GM21447 (cell line): ENCODE results near the gene PER1.
A peak's percentile ranks its signal among the peaks of the same experiment; 100 is the strongest.

ENCODE experiments used
- ATAC-seq: cut with Tn5 transposase; IDR thresholded peaks from one replicate; pipeline ENCODE4 v1.9.1; 2021; ENCODE audit not compliant: unreplicated experiment

PER1 gene, protein sequence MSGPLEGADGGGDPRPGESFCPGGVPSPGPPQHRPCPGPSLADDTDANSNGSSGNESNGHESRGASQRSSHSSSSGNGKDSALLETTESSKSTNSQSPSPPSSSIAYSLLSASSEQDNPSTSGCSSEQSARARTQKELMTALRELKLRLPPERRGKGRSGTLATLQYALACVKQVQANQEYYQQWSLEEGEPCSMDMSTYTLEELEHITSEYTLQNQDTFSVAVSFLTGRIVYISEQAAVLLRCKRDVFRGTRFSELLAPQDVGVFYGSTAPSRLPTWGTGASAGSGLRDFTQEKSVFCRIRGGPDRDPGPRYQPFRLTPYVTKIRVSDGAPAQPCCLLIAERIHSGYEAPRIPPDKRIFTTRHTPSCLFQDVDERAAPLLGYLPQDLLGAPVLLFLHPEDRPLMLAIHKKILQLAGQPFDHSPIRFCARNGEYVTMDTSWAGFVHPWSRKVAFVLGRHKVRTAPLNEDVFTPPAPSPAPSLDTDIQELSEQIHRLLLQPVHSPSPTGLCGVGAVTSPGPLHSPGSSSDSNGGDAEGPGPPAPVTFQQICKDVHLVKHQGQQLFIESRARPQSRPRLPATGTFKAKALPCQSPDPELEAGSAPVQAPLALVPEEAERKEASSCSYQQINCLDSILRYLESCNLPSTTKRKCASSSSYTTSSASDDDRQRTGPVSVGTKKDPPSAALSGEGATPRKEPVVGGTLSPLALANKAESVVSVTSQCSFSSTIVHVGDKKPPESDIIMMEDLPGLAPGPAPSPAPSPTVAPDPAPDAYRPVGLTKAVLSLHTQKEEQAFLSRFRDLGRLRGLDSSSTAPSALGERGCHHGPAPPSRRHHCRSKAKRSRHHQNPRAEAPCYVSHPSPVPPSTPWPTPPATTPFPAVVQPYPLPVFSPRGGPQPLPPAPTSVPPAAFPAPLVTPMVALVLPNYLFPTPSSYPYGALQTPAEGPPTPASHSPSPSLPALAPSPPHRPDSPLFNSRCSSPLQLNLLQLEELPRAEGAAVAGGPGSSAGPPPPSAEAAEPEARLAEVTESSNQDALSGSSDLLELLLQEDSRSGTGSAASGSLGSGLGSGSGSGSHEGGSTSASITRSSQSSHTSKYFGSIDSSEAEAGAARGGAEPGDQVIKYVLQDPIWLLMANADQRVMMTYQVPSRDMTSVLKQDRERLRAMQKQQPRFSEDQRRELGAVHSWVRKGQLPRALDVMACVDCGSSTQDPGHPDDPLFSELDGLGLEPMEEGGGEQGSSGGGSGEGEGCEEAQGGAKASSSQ (N-terminal part only)

GRCh38 chr17:8152112-8152775 lies at the start of gene PER1:
TSS of gene PER1 (minus strand) at chr17:8152404. CDS start at chr17:8150706, 1,698 bp downstream.
- no peak for ATAC-seq

DNA sequence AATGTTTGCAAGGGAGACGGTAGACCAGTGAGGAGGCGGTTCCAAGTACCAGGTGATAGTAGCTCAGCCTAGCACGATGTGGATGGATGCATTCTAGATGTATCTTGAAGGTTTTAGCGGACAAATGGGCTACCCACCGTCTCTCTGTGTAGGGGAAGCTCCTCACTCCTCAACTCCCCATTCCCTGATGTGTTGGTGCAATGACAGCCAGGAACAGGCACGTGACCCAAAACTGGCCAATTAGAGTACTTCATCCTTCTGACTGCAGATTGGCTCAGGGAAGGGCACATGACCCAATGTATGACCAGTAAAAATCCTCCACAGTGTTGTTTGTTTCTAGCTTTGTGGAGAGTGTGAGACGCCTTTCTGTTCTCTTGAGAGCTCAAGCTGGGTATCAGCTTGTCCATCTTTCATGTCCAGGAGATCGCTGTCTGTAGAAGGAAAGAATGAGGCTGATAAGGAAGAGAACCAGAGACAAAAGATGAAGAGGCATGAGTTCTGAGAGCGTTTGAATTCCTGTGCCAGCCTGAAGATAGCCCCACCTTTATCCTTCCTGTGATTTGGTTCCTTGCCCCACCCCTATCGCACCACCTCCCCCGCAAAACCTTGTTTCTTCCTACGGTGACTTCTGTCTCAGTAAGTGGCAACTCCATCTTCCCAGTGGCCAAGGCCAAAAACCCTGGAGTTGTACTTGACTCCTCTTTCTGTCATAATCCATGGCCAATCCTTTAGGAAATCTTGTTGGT lies 40.0 kb upstream of the PER1 start:
- ATAC-seq: no peak

- ATAC-seq: no peak
Observed at GRCh38 chr17:8190506-8190905, 38.3 kb upstream of the PER1 start.

GRCh38 chr17:8189711-8190477 lies 37.7 kb upstream of the PER1 start, which contains the start of gene BORCS6:
TSS of gene BORCS6 (minus strand) at chr17:8190180. CDS start at chr17:8190140, 40 bp downstream.
- peak; percentile 48 for ATAC-seq

DNA sequence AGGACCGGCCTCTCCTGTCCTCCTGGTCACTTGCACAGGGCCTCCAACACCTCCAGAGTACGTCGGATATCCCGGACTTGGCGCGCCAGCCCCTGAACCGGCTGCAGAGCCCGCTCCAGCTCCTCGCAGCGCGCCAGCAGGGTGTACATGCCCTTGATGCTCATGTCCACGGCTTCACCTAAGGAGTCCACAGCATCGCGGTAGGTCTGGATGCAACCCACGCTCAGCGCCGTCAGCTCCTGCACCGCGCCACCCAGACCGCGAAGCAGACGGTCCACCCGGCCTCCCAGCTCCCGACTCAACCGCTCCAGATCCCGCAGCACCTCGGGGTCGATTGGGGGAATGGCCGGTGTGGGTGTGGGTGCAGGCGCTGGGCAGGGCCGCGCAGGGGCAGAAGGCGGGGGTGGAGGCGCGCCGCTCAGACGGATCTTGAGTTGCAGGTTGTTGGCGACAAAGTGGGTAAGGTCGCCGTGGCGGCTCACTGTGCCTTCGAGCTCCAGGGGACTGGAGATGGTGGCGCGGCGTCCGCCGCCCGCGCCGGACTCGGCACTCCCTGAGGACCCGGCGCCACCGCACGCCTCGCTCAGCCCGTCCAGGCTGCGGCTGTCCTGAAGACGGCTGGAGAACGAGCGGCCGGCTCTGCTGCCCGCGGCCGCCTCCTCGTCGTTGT lies 37.0 kb upstream of the PER1 start:
- ATAC-seq: no peak

GRCh38 chr17:8188263-8188839 lies 36.1 kb upstream of the PER1 start:
- ATAC-seq: no peak

DNA sequence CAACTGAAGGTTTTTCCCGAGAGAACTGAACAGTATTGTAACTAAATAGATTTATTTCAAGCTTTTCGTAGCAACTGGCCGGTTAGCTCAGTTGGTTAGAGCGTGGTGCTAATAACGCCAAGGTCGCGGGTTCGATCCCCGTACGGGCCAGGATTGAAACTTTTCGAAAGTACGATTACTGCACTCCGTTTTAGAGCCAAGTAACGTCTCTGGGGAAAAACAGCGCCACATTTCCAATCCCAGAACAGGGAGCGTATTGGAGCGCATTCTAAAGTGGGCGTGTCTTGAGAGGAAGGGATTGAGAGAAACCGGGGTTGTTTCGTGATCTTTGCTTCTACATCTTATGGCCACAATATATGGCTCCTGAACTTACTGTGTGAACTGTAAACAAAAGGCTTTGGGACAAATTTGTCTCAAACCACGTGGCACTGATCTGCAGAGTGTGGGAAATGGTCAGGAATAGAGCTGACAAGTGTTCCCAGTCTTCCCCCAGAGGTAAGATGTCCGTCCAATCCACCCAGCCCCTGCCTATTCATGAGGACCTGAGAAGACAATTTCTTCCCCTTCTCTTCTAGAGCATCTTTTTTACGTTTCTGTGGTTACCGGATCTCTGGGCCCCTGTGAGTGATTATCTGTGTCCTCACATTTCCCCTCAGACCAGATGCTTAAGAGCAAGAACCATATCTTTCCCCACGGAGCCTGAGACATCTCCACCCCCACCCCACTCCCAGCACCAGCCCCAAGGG lies 35.5 kb upstream of the PER1 start:
- no peak for ATAC-seq

GRCh38 chr17:8186787-8187516 lies 34.7 kb upstream of the PER1 start:
- no peak for ATAC-seq

- no peak for ATAC-seq
Observed at GRCh38 chr17:8186446-8186786, 34.2 kb upstream of the PER1 start.

DNA sequence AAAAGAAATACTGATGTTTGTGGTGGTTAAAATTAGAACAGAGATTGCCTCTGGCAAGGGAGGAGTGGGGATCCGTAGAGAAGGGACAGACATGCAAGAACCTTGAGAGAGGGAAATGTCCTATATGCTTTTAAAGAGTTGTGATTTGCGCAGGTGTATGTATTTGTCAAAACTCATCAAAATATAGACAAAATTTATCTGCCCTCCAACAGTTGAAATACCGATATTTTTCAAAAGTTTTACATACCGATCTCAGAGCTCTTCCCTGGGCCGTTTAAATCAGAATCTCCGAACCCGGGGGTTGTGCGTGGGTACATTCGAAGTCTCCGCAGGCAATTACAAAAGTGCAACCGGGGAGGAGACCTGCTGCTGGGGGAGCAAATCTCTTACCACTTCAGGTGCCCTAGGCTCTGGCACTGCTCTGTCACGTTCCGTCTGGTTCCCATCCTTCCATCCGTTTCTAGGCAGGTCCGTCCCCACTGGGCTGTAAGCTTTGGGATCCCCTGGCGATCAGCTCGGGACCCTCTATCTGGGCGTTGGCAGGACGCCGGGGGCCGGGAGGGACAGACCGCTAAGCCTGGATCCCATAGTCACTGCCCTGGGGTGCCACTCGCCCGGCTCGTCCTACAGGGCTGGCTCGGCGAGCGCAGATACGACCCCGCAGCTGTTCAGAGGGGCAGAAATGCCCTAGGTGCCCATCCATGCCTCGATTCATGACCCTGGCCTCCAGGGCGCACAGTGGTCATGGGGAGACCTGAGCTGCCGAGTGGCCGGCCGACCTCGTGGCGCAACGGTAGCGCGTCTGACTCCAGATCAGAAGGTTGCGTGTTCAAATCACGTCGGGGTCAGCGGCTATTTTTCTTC lies 33.6 kb upstream of the PER1 start:
- no peak for ATAC-seq

DNA sequence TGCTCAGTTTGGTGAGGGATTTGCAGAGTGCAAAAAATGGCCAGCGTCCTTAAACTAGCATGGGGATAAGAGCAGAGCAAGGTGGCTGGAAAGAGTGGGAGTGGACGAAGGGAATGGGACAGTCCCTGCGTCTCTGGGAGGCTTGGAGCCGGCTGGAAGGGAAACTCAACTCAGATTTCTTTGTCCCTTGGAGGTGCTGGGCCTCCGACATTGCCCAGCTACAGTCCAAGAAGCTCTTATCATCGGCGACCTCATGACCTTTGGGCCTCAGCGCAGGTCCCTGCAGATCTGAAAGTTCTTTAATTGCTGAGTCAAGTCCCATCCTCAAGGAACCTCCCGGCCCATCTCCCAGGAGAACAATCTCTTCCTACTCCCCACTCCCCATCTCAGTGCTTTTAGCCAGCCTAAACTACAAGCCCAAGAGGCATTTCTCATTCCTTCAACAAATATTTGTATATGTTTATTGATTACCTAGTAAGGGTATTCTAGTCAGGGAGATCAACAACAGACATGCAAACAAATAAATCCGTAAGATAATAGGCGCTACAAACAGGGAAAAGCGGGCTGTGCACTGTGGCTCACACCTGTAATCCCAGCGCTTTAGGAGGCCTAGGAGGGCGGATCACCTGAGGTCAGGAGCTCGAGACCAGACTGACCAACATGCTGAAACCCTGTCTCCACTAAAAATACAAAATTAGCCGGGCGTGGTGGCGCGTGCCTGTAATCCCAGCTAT lies 25.0 kb upstream of the PER1 start:
- no peak for ATAC-seq

DNA sequence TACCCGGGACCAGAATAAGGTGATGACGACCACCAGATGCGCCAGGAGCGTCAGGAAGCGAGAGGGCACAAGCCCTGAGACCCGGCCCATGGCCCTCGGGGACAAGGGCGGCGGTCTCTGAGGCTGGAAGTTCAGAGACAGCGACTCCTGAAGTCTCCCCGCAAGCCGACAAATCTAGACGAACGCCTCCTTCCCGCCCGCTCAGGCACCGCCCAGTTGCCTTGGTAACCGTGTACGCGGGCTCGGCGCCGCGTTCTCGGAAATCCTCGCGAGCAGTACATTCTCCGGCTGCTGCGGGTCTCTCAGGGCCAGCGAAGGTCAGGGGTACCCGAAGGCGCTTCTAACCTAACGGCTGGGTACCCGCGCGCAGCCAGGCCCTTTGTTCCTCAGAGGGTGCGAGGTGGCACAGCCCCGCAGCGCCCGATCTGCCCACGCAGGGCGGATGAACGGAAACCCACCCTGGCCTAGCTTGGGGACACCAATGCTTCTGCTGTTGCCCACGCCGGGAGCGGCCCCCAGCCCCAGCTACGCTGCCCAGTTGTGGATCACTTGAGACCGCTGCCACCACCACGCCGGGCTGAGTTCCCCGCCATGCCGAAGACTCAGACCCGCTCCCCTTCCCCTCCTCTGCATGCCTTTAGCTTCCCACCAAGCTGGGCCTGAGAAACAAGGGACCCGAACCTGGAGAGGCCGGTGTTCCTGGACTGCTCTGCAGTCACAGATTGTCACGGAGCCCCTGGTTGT lies 24.2 kb upstream of the PER1 start, which contains the start of gene TMEM107:
TSS of gene TMEM107 (minus strand) at position 184 of the 744 bp plus-strand sequence. CDS start at position 90, 94 bp downstream.
- peak; percentile 47 for ATAC-seq

DNA sequence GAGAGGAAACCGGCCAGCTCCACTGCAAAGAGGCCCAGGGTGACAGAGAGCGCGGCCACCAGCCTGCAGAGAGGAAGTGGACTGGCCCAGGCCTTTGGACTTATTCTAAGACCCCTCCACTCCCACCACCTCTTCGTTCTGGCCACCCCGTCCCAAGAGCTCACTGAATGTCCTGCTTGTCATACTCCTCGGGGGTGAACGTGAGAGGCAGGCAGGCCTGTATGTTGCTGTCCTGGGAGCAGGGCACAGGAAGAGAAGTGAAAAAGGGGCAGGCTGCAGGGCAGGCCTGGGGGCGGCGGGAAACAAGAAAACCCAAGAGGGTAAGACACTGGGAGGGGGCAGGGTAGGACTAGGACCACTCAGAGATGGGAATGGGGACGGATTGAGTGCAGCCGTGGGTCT lies 23.6 kb upstream of the PER1 start:
- ATAC-seq: peak; percentile 4

- ATAC-seq: no peak
Observed at GRCh38 chr17:8173871-8174322, 21.7 kb upstream of the PER1 start.
